Stomach (tissue), 4 donors: ENCODE measurements around the gene ING1.

Experiments used
- CTCF ChIP-seq, 7 experiments: fragments of 450-650 bp in 4 of 7; fragments of 200-600 bp in 3 of 7; sonication (generic) in 3 of 7; IDR thresholded peaks; one replicate each; pipeline ENCODE4 v1.5.1; 2016 to 2019; ENCODE audit warnings: antibody characterized with exemption in 7 of 7, control low read depth in 2 of 7, mild to moderate bottlenecking in 1 of 7
- EP300 ChIP-seq: sonication (generic); formaldehyde crosslinking; IDR thresholded peaks from one replicate; pipeline ENCODE4 v1.6.1; 2017; ENCODE audit warnings: antibody characterized with exemption
- POLR2A ChIP-seq, 4 donors: fragments of 450-650 bp; IDR thresholded peaks; one replicate each; pipeline ENCODE4 v1.6.1; 2016; ENCODE audit warnings: antibody characterized with exemption in 4 of 4, control low read depth in 2 of 4, mild to moderate bottlenecking in 1 of 4, moderate library complexity in 1 of 4

GRCh38 chr13:110669036-110669435, 44.5 kb upstream of the ING1 start:
- TF ChIP-seq POLR2A (IDR thresholded peaks at IDR 0.05) (no peak), CTCF (IDR thresholded peaks at IDR 0.05) (no peak), EP300 (no peak)
